GM21737 (cell line): ENCODE data around the gene TUBGCP6.
"Not testable (repeated sequence)": the region's sequence is repeated elsewhere in the genome, so short reads cannot be mapped to it uniquely, and the experiment has no call there.

ENCODE experiments used
- ATAC-seq: cut with Tn5 transposase; IDR thresholded peaks from one replicate; pipeline ENCODE4 v1.9.1; 2021; ENCODE audit warnings: mild to moderate bottlenecking, moderate library complexity; ENCODE audit not compliant: unreplicated experiment

The TUBGCP6 gene

GRCh38 chr22:50215297-50216054 lies 29.3 kb downstream of the TUBGCP6 start:
- no peak for ATAC-seq

GRCh38 chr22:50213263-50213662 lies 31.6 kb downstream of the TUBGCP6 start:
- no peak for ATAC-seq

DNA sequence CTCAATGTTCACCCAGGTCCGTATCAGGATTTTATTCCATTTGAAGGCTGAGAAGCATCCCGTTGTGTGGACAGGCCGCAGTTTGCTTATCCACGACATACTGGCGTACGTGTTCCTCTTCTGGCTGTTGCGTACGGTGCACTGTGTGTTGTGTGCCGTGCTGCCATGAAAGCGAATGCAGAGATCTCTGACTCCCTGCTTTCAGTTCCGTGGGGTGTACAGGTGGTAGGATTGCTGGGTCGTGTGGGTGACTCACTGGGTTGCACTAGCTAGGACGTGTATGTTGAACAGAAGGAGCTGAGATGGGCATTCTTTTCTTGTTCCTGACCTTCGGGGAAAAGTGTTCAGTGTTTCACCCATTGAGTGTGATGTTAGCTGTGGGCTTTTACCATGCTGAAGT lies 33.7 kb downstream of the TUBGCP6 start:
- ATAC-seq, result no peak

- ATAC-seq, result no peak
Measured at GRCh38 chr22:50210378-50211139, 34.3 kb downstream of the TUBGCP6 start.

GRCh38 chr22:50209893-50210292 lies 34.9 kb downstream of the TUBGCP6 start:
- no peak for ATAC-seq

DNA sequence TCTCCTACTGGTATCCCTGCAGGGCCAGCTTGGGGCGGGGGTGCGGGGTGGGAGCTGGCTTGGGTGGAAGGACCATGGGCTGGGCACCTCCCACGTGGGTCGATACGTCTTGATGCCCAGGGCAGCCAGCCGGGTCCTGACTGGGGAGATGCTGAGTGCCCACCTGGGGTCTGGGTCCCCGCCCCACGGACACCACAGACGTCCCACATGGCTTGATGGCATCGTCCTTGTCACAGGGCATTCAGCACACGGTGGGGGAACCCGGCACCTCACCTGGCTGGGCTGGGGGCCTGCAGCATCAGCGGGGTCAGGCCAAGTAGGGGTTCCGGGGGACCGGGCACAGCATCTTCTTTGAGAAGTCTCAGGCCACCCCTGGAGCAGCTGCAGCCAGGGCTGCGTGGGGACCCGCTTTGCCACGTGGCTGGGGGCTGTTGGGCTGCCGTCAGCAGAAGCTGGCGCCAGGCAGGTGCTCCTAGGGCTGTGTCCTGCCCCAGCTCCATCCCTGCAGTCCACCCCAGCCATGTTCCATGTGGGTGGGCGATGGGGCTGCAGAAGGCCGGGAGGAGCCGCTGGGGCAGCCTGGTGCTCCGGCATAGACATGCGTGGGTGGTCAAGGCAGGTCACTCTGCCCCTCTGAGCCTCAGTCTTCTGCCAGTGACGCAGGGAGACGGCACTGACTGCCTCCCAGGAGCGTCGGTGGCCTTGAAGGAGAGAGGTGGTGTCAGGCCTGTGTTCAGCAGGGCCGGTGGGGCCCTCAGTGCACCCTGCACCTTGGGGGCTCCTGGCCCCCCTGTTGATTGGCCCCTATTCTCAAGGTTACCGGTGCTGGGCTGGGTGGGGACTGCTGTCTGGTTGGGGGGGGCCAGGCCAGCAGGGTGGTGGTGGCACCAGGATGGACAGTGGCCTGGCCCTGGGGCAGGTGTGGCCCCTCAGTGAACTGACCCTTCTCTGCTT lies 35.6 kb downstream of the TUBGCP6 start:
- no peak for ATAC-seq

DNA sequence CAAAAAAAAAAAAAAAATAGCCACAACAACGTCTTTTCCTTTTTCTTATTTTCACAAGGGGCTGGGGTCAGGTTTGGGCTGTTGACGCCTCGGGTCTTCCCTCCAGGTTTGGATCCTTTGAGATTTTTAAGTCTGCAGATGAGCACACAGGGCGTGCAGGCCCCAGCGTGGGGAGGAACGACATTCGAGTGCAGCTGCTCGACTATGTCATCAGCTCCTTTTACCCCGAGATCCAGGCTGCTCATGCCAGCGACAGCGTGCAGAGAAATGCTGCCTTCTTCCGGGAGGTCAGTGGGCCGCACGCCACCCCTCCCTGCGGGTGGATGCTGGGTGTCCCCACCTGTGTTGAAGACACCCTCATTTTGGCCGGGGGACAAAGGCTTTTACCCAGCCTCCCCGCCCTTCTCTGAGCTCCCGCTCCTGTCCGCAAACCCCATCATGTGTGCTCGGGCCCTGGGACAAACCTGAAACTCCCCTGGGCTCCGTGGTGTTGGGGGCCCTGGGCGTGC lies 36.3 kb downstream of the TUBGCP6 start:
- ATAC-seq, result no peak

GRCh38 chr22:50207383-50208140 lies 37.3 kb downstream of the TUBGCP6 start:
- ATAC-seq, result no peak

GRCh38 chr22:50206599-50206998 lies 38.2 kb downstream of the TUBGCP6 start:
- ATAC-seq, result no peak

- ATAC-seq, result no peak
Measured at GRCh38 chr22:50205781-50206569, 38.8 kb downstream of the TUBGCP6 start.

DNA sequence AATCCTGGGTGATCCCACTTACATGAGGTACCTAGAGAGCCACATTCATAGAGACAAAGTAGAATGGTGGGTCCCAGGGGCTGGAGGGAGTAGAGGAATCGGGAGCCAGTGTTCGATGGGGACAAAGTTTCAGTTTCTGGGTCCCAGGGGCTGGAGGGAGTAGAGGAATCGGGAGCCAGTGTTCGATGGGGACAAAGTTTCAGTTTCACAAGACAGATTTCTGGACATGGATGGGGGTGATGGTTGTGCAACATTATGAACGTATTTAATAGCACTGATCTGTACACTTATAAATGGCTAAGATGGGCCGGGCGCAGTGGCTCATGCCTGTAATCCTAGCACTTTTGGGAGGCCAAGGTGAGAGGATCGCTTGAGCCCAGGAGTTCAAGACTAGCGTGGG lies 39.8 kb downstream of the TUBGCP6 start:
- not testable (repeated sequence) for ATAC-seq

- ATAC-seq, result no peak
Measured at GRCh38 chr22:50204571-50204970, 40.3 kb downstream of the TUBGCP6 start.

- ATAC-seq, result no peak
Measured at GRCh38 chr22:50203288-50203687, 41.5 kb downstream of the TUBGCP6 start.

DNA sequence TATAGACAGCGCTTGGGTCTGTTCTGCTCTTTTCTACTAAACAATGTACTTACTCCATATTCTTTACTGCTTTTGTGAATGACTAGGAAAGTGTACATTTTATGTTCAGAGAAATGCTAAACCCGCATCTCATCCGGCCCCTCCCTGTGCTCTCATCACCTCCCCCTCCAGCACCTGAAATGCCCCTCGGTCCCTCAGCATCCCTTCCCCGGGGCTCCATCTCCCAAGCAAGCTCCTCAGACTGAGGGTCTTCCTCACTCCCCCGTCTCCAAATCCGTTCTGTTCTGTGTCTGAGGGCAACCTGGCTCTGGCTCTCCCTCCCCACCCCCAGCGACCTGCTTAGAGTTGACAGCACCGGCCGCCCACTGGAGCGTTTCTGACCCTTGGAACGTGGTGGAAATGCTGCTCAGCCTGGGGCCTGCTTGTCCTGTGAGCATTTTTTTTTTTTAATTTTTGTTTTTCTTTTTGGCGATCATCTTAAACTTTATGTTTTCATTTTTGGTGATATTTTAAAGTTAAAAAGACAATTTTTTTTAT lies 42.6 kb downstream of the TUBGCP6 start:
- ATAC-seq, result no peak

DNA sequence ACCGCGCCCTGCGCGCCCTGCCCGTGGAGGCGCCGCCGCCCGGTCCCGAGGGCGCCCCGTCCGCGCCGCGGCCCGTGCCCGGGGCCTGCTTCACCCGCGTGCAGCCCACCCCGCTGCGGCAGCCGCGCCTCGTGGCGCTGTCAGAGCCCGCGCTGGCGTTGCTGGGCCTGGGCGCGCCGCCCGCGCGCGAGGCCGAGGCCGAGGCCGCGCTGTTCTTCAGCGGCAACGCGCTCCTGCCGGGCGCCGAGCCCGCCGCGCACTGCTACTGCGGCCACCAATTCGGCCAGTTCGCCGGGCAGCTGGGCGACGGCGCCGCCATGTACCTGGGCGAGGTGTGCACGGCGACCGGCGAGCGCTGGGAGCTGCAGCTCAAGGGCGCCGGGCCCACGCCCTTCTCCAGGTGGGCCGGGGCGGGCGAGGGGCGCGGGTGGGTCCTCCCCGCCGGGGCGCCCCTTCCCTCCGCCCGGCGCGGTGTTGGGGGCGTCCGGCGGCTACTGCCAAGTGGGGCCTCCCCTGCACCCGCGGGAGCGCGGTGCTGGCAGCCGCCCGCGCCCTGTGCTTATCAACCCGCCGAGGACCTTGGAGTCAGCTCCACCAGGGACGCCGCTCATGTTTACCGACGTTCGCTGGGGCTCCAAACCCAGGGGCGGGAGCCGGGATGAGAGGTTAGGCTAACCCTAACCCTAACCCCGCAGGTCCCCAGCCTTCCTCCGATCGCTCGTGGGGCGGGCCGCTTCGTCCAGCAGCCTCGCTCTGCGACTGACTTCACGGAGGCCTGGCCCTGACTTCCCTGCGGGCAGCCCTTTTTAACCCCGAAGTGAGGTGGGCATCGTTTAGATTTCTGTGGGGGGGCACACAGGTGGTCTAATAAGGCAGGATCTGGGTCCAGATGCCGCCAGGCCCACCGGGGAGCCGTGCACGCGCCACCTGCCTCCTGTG lies 43.4 kb downstream of the TUBGCP6 start:
- peak; percentile 19 for ATAC-seq

DNA sequence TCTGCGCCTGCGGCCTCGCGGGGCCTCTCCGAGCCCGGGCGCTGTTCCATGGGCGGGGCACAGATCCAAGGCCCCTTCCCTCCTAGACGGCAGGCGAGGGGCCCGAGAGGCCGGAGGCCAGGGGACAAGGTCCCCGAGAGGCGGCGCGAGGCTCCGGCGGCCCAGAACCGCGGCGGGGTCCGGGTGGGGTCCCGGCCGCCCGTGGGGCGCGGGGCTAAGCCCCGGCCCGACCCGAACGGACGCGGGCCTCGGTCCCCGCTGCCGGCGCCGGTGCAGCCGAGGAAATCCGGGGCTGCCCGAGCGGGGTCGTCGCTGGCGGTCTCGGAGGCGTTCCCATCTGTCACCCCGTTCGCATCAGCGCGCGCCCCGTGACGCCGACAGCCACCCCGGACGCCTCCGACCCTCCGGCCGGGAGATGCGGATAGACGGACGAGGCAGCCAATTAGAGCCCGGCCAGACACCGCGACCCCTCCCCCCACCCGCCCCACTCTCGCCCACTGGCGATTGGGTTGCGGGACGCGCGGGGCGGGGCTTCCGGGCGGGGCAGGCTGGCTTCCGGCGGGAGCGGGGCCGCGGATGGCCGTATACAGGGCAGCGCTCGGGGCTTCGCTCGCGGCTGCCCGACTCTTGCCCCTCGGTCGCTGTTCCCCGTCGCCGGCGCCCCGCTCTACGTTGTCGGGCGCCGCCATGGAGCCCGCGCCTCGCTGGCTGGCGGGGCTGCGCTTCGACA lies 44.2 kb downstream of the TUBGCP6 start, which contains the start of gene SELENOO:
SELENOO (plus strand) TSS at position 551 of the 730 bp plus-strand sequence; CDS start at position 577, 26 bp downstream.
- ATAC-seq, result peak; percentile 61

DNA sequence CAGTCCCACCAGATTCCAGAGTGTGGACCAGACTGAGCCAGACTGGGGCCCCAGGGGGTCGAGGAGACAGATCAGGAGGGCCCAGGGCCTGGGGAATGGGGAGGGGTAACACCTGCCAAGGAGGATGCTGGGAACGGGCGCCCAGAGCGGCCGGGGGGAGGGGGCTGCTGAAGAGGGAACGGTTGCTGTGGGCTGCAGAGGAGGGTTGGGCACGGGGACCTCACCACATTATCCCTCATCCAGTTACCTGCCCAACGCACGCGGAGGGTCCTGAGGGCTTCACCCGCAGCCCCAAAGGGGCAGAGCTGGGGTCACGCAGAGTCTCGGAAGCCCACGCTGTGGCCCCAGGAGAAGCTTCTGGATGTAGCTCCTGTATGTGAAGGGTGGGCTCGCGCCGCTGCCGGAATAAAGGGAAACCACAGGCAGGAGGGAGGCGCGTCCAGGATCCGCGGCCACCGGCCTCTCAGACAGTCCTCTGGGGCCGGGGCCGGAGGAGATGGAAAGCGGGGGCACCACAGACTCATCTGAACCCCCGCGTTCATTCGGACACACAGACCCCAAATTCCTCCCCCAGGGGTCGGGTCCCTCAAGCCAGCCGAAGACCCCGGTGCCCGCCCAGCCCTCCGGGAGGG lies 44.9 kb downstream of the TUBGCP6 start:
- no peak for ATAC-seq
